ENCODE results near the gene ZW10. TPM values are rescaled to one million over a fixed set of nuclear protein-coding genes. Genes with fewer than 3 reads are reported as not detected.

Gene ZW10
- total and polyA plus RNA-seq, 10 of the 15 experiments (the other 5 are each of a cell fraction or from before 2014, with no cell fraction given), result 5.4 to 32.0 (median 17.3) TPM

GRCh38 chr11:113773416-113774173 lies at the start of gene ZW10 (continued):
- TF ChIP-seq E2F8 (IDR thresholded peaks at IDR 0.05; ENCODE audit: low read depth, partially characterized antibody) (peak; percentile 57), ASH2L (IDR thresholded peaks at IDR 0.05; ENCODE audit: borderline replicate concordance, low read depth) (no peak), TCF3 (IDR thresholded peaks at IDR 0.05; ENCODE audit: borderline replicate concordance, insufficient read depth, low read depth, low read length) (no peak), ATF7 (IDR thresholded peaks at IDR 0.05; ENCODE audit: low read depth) (peak; percentile 92), CUX1 (IDR thresholded peaks at IDR 0.05; ENCODE audit: insufficient replicate concordance, low read depth, low read length) (no peak), WRNIP1 (IDR thresholded peaks at IDR 0.05; ENCODE audit: borderline replicate concordance, low read depth, low read length) (peak; percentile 65; the same call in 1 of the 2 replicates), SMC3 (IDR thresholded peaks at IDR 0.05; ENCODE audit: borderline replicate concordance, low read length) (no peak; the same call in 1 of the 2 replicates), CREM (IDR thresholded peaks at IDR 0.05; ENCODE audit: low read depth) (peak; percentile 86)

All from GM12878 (cell line).